ENCODE measurements around the gene PPARG. TPM values are rescaled to one million over a fixed set of nuclear protein-coding genes. Genes with fewer than 3 reads are reported as not detected.

PPARG gene
- total and polyA plus RNA-seq, 2 experiments from 2014 or later = 0.15 to 0.42 TPM

DNA sequence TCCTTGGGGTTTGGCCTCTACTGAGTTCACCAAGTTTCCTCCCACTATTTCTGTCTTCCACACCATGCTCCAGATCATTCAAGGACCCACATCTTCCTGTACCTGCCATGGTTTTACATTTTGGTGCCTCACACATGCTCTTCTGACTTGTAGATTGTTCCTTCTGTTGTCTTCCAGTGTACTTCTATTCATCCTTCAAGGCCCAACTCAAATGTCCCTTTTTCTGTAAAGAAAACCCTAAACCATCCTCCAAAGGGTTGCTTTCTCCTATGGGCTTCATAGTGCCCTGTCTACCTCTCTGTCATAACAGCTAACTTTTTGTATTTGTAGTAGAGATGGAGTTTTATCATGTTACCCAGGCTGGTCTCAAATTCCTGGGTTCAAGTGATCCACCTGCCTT lies 175.3 kb downstream of the PPARG start:
- Mint-ChIP-seq H3K9me3 (no peaks in the 10 kb centered on the region), H3K4me1 (peaks cover 3% of the 10 kb centered on the region; the same call in 2 of the 3 replicates), H3K4me3 (no peak overlapping the region), H3K36me3 (ENCODE audit: low read depth) (no peaks in the 10 kb centered on the region), H3K27ac (no peak overlapping the region), H3K27me3 (ENCODE audit: insufficient read depth, low read depth, poor library complexity) (peaks cover 3% of the 10 kb centered on the region)
- Histone ChIP-seq H3K27me3 (ENCODE audit: insufficient read depth) (no peaks in the 10 kb centered on the region), H3K79me2 (replicated peaks; ENCODE audit: insufficient read depth) (no peaks in the 10 kb centered on the region), H3K4me1 (ENCODE audit: insufficient read depth) (no peaks in the 10 kb centered on the region), H3F3A (replicated peaks; ENCODE audit: low read depth) (no peaks in the 10 kb centered on the region), H3K4me3 (no peak overlapping the region), H3K36me3 (ENCODE audit: insufficient read depth) (no peaks in the 10 kb centered on the region), H2AFZ (no peak overlapping the region), H3K27ac (ENCODE audit: low read depth) (no peak overlapping the region), H3K4me2 (no peak overlapping the region), H3K9me2 (ENCODE audit: insufficient read depth) (no peaks in the 10 kb centered on the region), H4K20me1 (replicated peaks; ENCODE audit: insufficient read depth) (no peaks in the 10 kb centered on the region)
- ATAC-seq (no peak), DNase-seq (ENCODE audit: low spot score) (no peak)
- no peak for TF ChIP-seq EZH2 (IDR thresholded peaks at IDR 0.05; ENCODE audit: low read depth, unreplicated experiment)
- no peak for TF ChIP-seq CTCF (conservative IDR thresholded peaks at IDR 0.05; ENCODE audit: low read depth in 2 of 2)
- TF ChIP-seq, protein P1, sequence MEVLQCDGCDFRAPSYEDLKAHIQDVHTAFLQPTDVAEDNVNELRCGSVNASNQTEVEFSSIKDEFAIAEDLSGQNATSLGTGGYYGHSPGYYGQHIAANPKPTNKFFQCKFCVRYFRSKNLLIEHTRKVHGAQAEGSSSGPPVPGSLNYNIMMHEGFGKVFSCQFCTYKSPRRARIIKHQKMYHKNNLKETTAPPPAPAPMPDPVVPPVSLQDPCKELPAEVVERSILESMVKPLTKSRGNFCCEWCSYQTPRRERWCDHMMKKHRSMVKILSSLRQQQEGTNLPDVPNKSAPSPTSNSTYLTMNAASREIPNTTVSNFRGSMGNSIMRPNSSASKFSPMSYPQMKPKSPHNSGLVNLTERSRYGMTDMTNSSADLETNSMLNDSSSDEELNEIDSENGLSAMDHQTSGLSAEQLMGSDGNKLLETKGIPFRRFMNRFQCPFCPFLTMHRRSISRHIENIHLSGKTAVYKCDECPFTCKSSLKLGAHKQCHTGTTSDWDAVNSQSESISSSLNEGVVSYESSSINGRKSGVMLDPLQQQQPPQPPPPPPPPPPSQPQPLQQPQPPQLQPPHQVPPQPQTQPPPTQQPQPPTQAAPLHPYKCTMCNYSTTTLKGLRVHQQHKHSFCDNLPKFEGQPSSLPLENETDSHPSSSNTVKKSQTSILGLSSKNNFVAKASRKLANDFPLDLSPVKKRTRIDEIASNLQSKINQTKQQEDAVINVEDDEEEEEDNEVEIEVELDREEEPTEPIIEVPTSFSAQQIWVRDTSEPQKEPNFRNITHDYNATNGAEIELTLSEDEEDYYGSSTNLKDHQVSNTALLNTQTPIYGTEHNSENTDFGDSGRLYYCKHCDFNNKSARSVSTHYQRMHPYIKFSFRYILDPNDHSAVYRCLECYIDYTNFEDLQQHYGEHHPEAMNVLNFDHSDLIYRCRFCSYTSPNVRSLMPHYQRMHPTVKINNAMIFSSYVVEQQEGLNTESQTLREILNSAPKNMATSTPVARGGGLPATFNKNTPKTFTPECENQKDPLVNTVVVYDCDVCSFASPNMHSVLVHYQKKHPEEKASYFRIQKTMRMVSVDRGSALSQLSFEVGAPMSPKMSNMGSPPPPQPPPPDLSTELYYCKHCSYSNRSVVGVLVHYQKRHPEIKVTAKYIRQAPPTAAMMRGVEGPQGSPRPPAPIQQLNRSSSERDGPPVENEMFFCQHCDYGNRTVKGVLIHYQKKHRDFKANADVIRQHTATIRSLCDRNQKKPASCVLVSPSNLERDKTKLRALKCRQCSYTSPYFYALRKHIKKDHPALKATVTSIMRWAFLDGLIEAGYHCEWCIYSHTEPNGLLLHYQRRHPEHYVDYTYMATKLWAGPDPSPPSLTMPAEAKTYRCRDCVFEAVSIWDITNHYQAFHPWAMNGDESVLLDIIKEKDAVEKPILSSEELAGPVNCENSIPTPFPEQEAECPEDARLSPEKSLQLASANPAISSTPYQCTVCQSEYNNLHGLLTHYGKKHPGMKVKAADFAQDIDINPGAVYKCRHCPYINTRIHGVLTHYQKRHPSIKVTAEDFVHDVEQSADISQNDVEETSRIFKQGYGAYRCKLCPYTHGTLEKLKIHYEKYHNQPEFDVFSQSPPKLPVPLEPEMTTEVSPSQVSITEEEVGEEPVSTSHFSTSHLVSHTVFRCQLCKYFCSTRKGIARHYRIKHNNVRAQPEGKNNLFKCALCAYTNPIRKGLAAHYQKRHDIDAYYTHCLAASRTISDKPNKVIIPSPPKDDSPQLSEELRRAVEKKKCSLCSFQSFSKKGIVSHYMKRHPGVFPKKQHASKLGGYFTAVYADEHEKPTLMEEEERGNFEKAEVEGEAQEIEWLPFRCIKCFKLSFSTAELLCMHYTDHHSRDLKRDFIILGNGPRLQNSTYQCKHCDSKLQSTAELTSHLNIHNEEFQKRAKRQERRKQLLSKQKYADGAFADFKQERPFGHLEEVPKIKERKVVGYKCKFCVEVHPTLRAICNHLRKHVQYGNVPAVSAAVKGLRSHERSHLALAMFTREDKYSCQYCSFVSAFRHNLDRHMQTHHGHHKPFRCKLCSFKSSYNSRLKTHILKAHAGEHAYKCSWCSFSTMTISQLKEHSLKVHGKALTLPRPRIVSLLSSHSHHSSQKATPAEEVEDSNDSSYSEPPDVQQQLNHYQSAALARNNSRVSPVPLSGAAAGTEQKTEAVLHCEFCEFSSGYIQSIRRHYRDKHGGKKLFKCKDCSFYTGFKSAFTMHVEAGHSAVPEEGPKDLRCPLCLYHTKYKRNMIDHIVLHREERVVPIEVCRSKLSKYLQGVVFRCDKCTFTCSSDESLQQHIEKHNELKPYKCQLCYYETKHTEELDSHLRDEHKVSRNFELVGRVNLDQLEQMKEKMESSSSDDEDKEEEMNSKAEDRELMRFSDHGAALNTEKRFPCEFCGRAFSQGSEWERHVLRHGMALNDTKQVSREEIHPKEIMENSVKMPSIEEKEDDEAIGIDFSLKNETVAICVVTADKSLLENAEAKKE (CRISPR knock-in tag; IDR thresholded peaks at IDR 0.05) = no peak
- no peak for TF ChIP-seq REST (IDR thresholded peaks at IDR 0.05; ENCODE audit: unreplicated experiment)
- TF ChIP-seq, protein P2, sequence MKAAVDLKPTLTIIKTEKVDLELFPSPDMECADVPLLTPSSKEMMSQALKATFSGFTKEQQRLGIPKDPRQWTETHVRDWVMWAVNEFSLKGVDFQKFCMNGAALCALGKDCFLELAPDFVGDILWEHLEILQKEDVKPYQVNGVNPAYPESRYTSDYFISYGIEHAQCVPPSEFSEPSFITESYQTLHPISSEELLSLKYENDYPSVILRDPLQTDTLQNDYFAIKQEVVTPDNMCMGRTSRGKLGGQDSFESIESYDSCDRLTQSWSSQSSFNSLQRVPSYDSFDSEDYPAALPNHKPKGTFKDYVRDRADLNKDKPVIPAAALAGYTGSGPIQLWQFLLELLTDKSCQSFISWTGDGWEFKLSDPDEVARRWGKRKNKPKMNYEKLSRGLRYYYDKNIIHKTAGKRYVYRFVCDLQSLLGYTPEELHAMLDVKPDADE (IDR thresholded peaks at IDR 0.05) = no peak
- no peak for TF ChIP-seq CREB1 (CRISPR knock-in tag; IDR thresholded peaks at IDR 0.05; ENCODE audit: low read depth)
- TF ChIP-seq STAT1 (IDR thresholded peaks at IDR 0.05; ENCODE audit: unreplicated experiment) = no peak
- TF ChIP-seq ZNF114 (CRISPR knock-in tag; IDR thresholded peaks at IDR 0.05) = no peak
- no peak for TF ChIP-seq JUNB (IDR thresholded peaks at IDR 0.05; ENCODE audit: unreplicated experiment)
- TF ChIP-seq POLR2AphosphoS5 (IDR thresholded peaks at IDR 0.05; ENCODE audit: low read depth) = no peak
- TF ChIP-seq ZNF331 (CRISPR knock-in tag; IDR thresholded peaks at IDR 0.05; ENCODE audit: low read depth) = no peak
- no peak for TF ChIP-seq EZH2phosphoT487 (IDR thresholded peaks at IDR 0.05; ENCODE audit: unreplicated experiment)
- no peak for TF ChIP-seq NANOG (IDR thresholded peaks at IDR 0.05; ENCODE audit: borderline replicate concordance)
